Neural crest cell (in vitro differentiated cells): ENCODE results near the gene HACD2. TPM values are rescaled to one million over a fixed set of nuclear protein-coding genes. Genes with fewer than 3 reads are reported as not detected.
A peak's percentile ranks its signal among the peaks of the same experiment; 100 is the strongest.

Source experiments
- DNase-seq: peaks from one replicate; pipeline ENCODE4 v3.0.0; 2021; ENCODE audit warnings: low read depth, mixed read lengths, low spot score
- H3K27ac Mint-ChIP-seq: one replicate; pipeline ENCODE4 v1.8.0; 2021; ENCODE audit warnings: mild to moderate bottlenecking, mixed read lengths; ENCODE audit not compliant: unreplicated experiment
- H3K27me3 Mint-ChIP-seq: 2 replicates; pipeline ENCODE4 v1.8.0; 2021; ENCODE audit warnings: low read depth, mild to moderate bottlenecking, mixed read lengths
- H3K36me3 Mint-ChIP-seq: 2 replicates; pipeline ENCODE4 v1.8.0; 2021; ENCODE audit warnings: low read depth, mild to moderate bottlenecking, mixed read lengths
- H3K4me1 Mint-ChIP-seq: 2 replicates; pipeline ENCODE4 v1.8.0; 2021; ENCODE audit warnings: mixed read lengths
- H3K4me3 Mint-ChIP-seq: one replicate; pipeline ENCODE4 v1.8.0; 2021; ENCODE audit warnings: mild to moderate bottlenecking, mixed read lengths
- H3K9me3 Mint-ChIP-seq: 2 replicates; pipeline ENCODE4 v1.8.0; 2021; ENCODE audit warnings: mixed read lengths
- total RNA-seq: library from RNA; stranded (reverse); gene quantifications from 2 replicates; pipeline ENCODE4 v1.2.1, GENCODE V29; 2021
- TF ChIP-seq, protein P1 (sequence below): fragments of 200-600 bp; sonication (generic); conservative IDR thresholded peaks from 2 replicates; pipeline ENCODE4 v1.5.0; 2021; ENCODE audit warnings: antibody characterized with exemption, mild to moderate bottlenecking

HACD2 gene
- total RNA-seq, 1 donor from 2014 or later, result 26.5 TPM

DNA sequence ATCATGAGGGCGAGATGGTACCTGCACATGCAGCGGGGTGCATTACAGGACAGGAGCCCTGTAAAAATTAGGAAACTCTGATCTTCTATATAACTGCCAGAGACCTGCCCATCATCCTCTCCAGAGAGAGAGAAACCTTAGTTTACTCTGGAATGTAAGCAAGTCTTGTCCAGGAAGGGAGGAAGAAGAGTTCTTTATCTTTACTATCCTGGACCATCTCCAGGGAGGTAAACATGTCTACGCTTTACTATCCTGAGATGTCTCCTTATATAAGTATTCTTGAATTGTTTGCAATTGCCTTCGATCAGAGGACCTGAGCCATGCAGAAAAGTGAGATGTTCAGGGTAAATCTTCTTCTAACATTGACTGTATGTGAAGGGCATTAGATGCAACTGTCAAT is 12.7 kb upstream of the HACD2 start:
- TF ChIP-seq, protein P1, sequence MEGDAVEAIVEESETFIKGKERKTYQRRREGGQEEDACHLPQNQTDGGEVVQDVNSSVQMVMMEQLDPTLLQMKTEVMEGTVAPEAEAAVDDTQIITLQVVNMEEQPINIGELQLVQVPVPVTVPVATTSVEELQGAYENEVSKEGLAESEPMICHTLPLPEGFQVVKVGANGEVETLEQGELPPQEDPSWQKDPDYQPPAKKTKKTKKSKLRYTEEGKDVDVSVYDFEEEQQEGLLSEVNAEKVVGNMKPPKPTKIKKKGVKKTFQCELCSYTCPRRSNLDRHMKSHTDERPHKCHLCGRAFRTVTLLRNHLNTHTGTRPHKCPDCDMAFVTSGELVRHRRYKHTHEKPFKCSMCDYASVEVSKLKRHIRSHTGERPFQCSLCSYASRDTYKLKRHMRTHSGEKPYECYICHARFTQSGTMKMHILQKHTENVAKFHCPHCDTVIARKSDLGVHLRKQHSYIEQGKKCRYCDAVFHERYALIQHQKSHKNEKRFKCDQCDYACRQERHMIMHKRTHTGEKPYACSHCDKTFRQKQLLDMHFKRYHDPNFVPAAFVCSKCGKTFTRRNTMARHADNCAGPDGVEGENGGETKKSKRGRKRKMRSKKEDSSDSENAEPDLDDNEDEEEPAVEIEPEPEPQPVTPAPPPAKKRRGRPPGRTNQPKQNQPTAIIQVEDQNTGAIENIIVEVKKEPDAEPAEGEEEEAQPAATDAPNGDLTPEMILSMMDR, result no peak
- DNase-seq, result no peak
- no peaks in the 10 kb centered on the region for H3K9me3 Mint-ChIP-seq
- H3K27me3 Mint-ChIP-seq, result no peaks in the 10 kb centered on the region
- H3K36me3 Mint-ChIP-seq, result peaks cover 18% of the 10 kb centered on the region
- no peak overlapping the region for H3K27ac Mint-ChIP-seq
- peaks cover 4% of the 10 kb centered on the region for H3K4me1 Mint-ChIP-seq
- no peak overlapping the region for H3K4me3 Mint-ChIP-seq

DNA sequence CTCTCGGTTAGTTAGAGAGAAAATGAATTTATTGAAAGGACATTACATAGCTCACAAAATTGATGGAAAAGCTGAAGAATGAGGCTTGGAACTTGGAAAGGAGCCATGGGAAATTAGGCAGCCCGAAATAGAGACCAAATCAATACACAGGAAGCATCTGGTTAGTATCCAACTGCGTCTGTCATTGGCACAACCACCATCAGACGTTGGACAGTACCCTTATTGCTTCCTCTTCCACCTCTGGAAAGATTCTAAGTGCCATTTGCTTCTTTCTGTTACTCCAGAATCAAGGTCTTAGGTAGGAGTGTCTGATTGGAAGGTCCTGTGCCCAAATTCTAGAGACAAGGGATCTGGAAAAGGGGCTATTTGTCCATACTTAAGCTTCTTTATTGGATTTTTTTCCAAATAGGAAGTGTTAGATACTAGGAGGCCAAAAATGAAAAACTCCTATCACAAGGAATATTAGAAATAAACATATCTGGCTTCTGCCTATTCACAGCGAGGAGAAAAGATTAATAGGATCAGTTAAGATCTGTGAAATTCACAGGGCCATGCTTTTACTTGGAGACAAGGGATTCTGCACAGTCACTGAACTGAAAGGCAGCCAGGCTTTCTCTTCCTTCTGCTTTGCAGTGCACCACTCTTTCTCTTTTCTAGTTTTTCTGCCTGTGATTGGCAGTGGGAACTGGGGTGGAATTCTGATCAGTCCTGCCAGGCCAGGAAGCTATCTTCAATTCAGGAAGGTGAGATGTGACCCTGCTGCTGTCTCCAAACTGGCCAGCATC is 10.7 kb upstream of the HACD2 start:
- peaks cover 8% of the 10 kb centered on the region for H3K4me1 Mint-ChIP-seq
- H3K27me3 Mint-ChIP-seq, result no peaks in the 10 kb centered on the region
- H3K36me3 Mint-ChIP-seq, result peaks cover 27% of the 10 kb centered on the region
- no peak overlapping the region for H3K4me3 Mint-ChIP-seq
- H3K27ac Mint-ChIP-seq, result no peak overlapping the region
- TF ChIP-seq, protein P1, result no peak
- peaks cover 5% of the 10 kb centered on the region for H3K9me3 Mint-ChIP-seq
- no peak for DNase-seq

DNA sequence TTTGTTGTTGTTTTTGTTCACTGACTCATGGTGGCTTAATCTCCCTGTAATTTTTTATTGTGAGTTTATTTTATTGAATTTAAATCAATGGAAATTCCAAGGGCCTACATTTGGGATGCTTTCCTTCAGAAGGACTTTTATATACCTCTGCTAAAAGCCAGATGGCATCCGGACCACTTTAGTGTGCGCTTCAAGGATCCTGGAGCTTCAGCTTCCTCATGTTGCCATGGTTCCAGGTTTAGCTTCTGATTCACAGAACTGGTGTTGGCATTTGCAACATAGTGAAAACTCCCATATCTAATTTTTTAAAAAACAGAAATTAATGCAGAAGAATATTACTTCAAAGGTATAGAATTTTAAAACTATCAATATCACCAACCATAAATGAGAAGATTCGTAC is 8.5 kb upstream of the HACD2 start:
- peaks cover 5% of the 10 kb centered on the region for H3K9me3 Mint-ChIP-seq
- DNase-seq, result no peak
- H3K36me3 Mint-ChIP-seq, result peaks cover 26% of the 10 kb centered on the region
- H3K27ac Mint-ChIP-seq, result no peak overlapping the region
- H3K4me1 Mint-ChIP-seq, result peaks cover 8% of the 10 kb centered on the region
- H3K27me3 Mint-ChIP-seq, result no peaks in the 10 kb centered on the region
- H3K4me3 Mint-ChIP-seq, result no peak overlapping the region
- TF ChIP-seq, protein P1, result no peak

DNA sequence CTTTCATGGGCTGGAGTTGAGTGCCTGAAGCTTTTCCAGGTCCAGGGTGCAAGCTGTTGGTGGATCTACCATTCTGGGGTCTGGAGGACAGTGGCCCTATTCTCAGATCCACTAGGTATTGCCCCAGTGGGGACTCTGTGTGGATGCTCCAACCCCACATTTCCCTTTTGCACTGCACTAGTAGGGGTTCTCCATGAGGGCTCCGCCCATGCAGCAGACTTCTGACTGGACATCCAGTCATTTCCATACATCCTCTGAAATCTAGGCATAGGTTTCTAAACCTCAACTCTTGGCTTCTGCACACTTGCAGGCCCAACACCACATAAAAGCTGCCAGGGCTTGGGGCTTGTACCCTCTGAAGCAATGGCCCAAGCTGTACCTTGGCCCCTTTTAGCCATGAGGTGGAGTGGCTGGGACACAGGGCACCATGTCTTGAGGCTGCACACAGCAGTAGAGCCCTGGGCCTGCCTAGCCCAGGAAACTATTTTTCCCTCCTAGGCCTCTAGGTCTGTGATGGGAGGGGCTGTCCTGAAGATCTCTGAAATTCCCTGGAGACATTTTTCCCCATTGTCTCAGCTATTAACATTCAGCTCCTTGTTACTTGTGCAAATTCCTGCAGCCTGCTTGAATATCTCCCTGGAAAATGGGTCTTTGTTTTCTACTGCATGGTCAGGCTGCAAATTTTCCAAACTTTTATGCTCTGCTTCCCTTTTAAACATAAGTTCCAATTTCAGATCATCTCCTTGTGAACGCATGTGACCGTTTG is 6.0 kb upstream of the HACD2 start:
- Mint-ChIP-seq H3K4me3 (no peak overlapping the region), H3K9me3 (peaks cover 5% of the 10 kb centered on the region), H3K36me3 (peaks cover 32% of the 10 kb centered on the region), H3K27me3 (no peaks in the 10 kb centered on the region), H3K27ac (no peak overlapping the region), H3K4me1 (peaks cover 12% of the 10 kb centered on the region)
- TF ChIP-seq, protein P1, result no peak
- no peak for DNase-seq

DNA sequence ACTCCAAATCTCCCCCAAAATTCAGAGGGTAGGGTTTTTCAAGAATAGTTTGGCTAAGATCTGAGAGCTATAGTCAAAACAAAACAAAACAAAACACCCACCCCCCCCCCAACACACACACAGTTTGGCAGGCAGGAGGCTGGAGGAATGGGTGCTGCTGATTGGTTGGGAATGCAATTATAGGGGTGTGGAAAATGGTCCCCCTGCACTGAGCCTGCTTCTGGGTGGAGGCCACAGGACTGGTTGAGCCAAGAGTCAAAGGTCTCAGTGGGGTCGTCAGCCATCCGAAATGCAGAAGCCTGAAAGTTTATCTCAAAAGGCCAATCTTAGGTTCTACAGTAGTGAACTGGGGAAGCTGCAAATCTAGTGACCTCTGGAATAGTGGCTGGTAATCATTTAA is 2.5 kb upstream of the HACD2 start:
- no peak overlapping the region for H3K27ac Mint-ChIP-seq
- peaks cover 27% of the 10 kb centered on the region for H3K36me3 Mint-ChIP-seq
- peaks cover 17% of the 10 kb centered on the region for H3K4me1 Mint-ChIP-seq
- no peak for DNase-seq
- H3K4me3 Mint-ChIP-seq, result peak overlapping the region; percentile 70
- TF ChIP-seq, protein P1, result no peak
- no peaks in the 10 kb centered on the region for H3K27me3 Mint-ChIP-seq
- peaks cover 5% of the 10 kb centered on the region for H3K9me3 Mint-ChIP-seq
